ENCODE measurements around the gene PLXNA4. TPM values are rescaled to one million over a fixed set of nuclear protein-coding genes. Genes with fewer than 3 reads are reported as not detected.

The PLXNA4 gene
- total RNA-seq = 16.9 and 29.5 TPM in 2 replicates

GRCh38 chr7:132575982-132576720 lies at the start of gene PLXNA4:
TSS of gene PLXNA4 (minus strand) at chr7:132576470. CDS start at chr7:132508693, 67,777 bp downstream.

Data from smooth muscle cell of the pulmonary artery (primary cell).